A204.1 (cell line): ENCODE measurements around the gene SLC49A4.

Experiments used
- FAIRE-seq: peaks from 2 replicates; lab custom pipeline; 2012; peaks lifted over from hg19 to GRCh38; lab: Jason Lieb, UNC

Gene SLC49A4

GRCh38 chr3:122907471-122907870 lies 112.6 kb downstream of the SLC49A4 start:
- no peak for FAIRE-seq

DNA sequence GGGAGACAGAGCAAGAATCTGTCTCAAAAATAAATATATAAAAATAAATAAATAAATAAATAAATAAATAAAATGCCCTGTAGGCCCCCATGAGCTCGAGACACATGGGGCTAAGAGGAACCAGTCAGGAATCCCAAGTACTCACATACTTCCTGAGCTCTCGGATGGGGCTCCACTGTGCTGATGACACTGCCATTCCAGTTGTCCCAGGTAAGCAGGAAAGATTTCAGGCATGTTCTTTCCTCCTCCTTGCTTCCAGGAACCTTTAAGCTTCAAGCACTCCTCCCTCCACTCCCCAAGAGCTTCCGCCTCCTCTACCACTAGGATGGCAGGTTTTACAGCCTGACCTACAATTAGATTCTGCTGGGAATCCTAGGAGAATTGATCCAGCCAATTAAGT lies 113.4 kb downstream of the SLC49A4 start:
- no peak for FAIRE-seq

- FAIRE-seq = no peak
These were observed 117.0 kb downstream of the SLC49A4 start for GRCh38 chr3:122911901-122912300.

GRCh38 chr3:122912772-122913538 lies 118.1 kb downstream of the SLC49A4 start:
- no peak for FAIRE-seq

DNA sequence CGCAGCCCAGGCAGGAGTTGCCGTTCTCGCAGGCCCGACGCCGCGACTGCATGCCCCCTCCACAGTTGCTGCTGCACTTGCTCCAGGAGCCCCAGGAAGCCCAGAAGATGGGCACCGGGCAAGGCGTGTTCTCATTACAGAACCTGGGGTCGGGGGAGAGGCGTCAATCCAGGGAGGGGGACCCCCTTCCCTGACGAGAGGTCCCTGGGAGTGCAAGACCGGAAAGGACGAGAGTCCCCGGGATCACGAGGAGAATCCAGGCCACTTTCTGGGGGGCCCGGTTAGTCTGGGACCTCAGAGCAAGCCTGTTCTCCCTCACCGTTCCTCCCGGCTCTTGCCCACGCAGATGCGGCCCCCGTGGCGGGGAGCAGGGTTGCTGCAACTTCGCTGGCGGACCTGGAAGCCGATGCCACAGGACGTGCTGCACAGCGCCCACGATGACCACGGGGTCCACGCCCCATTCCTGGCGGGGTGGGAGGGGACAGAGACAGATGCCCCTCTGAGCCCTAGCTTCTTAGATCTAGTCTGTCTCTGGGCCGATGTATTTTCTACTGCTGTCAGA lies 118.8 kb downstream of the SLC49A4 start:
- no peak for FAIRE-seq

DNA sequence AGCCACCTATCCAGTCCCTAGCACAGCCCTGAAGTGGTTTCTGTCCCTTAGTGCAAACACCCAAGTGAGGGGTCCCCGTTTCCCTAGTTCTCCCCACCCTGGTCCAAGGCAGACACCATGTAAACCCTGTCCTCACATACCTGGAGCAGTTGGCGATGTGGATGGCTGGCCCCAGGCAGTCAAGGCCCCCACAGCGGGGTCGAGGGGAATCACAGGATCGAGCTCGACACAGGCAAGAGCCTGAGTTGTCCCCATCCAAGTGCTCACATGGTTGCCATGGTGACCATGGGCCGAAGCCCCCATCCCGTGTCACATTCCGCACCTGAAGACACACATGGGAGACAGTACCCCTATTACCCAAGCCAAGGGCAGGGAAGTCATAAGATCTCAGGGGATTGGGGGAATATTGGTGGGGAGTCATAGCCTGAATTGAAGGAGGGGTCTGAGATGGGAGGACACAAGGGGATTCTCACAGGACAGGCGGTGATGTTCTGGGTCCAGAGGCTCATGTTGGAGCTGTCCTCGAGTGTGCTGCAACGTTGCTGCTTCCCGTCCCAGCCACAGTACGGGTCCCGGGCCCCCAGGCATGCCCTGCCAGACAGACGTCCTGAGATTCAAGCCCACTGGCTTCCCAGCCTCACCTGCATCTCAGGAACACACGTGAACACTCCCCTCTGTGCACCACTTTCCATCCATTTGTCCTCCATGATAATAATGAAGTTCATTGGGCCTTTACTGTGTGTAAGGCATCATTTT lies 120.6 kb downstream of the SLC49A4 start:
- FAIRE-seq = no peak

DNA sequence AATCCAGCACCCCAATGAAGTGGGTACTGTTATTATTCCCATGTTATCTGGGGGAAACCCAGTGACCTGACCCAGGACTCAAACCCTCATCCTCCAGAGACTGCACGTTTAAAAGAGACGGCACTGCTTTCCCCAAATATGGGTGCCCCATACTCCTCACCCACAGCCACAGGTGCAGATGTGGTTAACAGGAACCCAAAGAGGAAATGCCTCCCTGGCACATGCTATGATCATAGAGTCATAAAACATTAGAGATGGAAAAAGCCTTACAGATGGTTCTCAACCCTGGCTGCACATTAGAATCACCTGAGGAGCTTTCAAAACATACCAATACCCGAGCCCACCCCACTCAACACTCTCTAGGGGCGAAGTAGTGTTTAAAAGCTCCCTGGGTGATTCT lies 121.2 kb downstream of the SLC49A4 start:
- no peak for FAIRE-seq

GRCh38 chr3:122916580-122916979 lies 121.7 kb downstream of the SLC49A4 start:
- no peak for FAIRE-seq

GRCh38 chr3:122917412-122917811 lies 122.5 kb downstream of the SLC49A4 start:
- FAIRE-seq = no peak

DNA sequence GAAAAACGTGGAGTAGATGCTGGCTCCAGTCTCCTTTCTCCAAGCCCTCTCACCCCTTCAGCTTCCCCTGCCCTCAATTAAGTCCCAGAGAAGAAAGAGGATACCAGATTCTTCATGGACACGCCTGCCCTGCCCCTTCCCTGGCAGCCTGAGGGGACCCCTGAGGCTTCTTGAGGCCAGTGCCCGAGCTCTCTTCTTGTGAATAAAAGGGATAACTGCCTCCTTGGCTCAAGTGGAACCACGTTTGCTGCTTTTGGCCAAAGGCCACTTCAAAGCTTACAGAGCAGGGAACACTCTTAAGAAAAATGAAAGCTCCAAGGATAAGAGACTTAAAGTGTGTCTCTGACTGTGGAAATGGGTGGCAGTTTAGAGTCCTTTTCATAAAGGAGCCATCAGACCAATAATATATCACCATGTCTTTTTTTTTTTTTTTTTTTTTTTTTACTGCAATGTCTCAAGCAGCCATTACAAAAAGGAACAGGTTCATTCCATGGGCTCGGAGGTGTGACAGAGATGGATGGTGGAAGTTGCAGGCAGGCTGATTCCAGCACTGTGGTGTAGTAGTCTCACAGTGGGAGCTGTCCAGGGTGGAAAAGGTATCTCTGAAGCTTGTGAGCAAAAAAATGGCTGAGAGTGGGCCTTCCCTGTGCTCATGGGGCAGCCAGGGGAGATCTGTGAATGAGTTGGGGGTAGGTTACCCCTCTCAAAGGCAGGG lies 123.9 kb downstream of the SLC49A4 start:
- no peak for FAIRE-seq

- FAIRE-seq = no peak
These were observed 124.4 kb downstream of the SLC49A4 start for GRCh38 chr3:122919291-122919610.

GRCh38 chr3:122920986-122921385 lies 126.1 kb downstream of the SLC49A4 start:
- no peak for FAIRE-seq

- no peak for FAIRE-seq
These were observed 127.2 kb downstream of the SLC49A4 start for GRCh38 chr3:122921791-122922651.

DNA sequence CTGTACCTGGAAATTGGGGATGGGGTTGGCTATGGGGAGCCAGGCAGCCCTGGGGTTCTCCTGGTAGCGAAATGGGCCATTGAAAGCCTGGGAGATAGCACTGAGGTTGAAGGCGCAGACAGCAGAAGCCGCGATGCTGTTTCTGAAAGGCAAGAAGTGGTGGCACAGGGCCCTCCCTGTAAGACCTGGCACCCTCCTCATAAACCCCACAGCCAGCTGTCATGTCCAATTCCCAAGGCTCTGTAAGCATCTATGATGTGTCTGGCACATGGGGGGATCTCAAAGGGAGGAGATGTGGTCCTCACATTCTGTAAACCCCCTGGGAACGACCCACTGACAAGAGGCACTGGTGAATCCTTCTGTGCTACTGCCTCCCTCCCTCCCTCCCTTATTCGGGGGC lies 128.7 kb downstream of the SLC49A4 start:
- no peak for FAIRE-seq

- no peak for FAIRE-seq
These were observed 129.2 kb downstream of the SLC49A4 start for GRCh38 chr3:122924056-122924455.

DNA sequence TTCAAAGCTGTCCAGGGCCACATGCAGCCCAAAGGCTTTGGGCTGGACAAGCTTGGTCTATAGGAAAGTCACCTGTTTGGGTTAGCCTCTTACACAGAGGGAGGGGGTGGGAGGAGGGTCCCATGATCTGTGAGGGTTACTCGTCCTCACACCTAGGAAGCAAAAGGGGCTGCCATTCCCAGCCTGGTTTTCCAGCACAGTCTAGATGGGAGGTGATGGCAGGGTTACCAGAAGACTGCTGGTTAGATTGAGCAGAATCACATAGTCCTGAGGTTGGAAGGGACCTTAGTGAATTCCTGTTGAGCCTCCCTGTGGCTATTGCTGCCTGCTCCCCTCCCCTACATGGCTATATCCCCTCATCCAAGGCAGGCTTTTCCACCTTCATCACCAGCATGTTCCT lies 130.9 kb downstream of the SLC49A4 start:
- FAIRE-seq = no peak

DNA sequence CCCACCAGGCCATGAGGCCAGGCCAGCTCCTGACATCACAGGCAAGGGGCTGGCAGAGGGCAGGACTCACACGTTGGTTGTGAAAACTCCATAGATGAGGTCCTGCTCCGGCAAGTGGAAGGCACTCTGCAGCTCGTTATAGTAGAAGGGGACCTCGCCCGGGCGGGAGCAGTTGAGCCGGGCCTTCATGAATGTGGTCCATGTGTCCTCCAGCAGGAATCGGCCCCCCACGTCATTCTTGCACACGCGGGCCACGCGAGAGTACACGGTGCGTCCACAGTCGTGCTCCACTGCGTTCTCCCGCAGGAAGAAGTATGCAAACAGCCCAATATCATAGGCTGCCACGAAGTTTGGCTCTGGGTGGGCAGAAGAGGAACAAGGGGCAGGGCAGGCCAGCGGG lies 131.5 kb downstream of the SLC49A4 start:
- no peak for FAIRE-seq

- FAIRE-seq = no peak
These were observed 131.9 kb downstream of the SLC49A4 start for GRCh38 chr3:122926811-122927210.

DNA sequence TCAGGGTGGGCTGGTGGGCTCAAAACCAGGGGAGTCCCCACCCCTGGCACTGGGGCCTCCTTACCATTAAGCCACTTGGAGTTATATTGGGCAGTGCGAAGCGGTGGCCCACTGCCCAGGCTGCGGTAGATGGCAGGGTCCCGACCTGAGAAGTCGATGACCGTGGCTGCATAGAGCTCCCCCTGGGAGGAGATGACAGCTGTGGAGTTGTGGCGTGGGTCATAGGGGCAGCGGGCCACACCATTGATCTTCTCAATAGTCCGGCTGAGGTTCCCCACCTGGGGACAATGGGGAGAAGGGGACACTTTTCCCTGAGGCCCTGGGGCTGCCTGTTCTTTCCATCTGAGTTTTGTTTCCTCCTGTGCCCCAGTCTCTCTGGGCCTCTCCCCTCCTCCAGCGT lies 132.9 kb downstream of the SLC49A4 start:
- no peak for FAIRE-seq

DNA sequence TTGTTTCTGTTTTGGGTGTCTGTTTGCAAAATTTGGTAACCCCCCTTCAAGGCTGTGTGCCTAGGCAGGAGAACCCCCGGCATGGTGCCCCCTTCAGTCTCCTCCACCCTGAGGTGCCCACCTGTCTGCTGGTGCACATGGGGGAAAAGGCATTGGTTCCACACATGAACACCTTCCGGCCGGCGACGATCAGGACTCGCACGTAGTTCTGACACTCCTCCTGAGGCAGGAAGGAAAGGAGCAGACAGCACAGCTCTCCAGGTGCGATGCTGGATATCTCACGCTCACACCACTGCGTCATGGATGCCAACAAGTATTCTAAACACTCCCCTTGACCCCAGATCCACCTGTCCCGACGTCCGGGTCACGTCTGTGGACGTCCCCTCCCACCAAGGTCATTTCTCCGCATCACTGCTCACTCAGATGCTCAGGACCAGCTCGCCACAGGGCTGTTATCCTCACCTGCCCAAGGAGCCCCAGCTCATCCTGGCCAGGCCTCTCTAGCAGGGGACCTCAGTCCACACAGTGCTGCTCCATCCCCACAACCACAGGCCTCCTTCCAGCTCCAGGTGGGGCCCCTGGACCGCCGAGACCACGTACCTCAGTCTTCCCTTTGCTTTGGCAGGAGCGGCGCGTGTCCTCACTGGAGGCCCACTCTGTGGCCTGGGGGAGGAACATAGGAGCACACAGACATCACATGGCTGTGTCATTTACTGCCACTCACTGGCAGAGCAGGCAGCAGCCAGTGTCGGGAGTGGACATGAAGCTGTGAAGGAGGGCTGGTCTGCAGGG lies 133.7 kb downstream of the SLC49A4 start:
- FAIRE-seq = no peak
